SK-N-SH (cell line): ENCODE measurements around the gene GOLT1A. TPM values are rescaled to one million over a fixed set of nuclear protein-coding genes. Genes with fewer than 3 reads are reported as not detected.

Experiments used
- CTCF ChIA-PET: fragments of 300-600, 350-600 bp; formaldehyde crosslinking; extraction: SDS; loops from one replicate; lab custom pipeline; 2021; lab: Yijun Ruan, JAX
- POLR2A ChIA-PET: fragments of 350-600 bp; sonication (Branson Sonifier 250); formaldehyde crosslinking; extraction: SDS; loops from one replicate; lab custom pipeline; 2020; ENCODE audit warnings: antibody characterized with exemption, inconsistent platforms; lab: Yijun Ruan, JAX
- DNase-seq: peaks from one replicate; pipeline ENCODE4 v3.0.0; 2012
- H2AFZ ChIP-seq: fragments of 200-600 bp; sonication (generic); 2 replicates; pipeline ENCODE4 v1.8.1; 2016; ENCODE audit warnings: antibody characterized with exemption, mild to moderate bottlenecking, low read depth
- H3F3A ChIP-seq: fragments of 200-600 bp; sonication (generic); replicated peaks from 2 replicates; pipeline ENCODE3; 2016; ENCODE audit warnings: antibody characterized with exemption, mild to moderate bottlenecking; ENCODE audit not compliant: insufficient read depth
- H3K27ac ChIP-seq, 2 experiments: fragments of 200-500 bp in 1 of 2; fragments of 200-600 bp in 1 of 2; sonication (Bioruptor generic) in 1 of 2; sonication (generic), shearing (Covaris generic) in 1 of 2; 2 replicates each; pipeline versions ENCODE4 v1.5.1 to v1.6.1; 2014 to 2016; ENCODE audit warnings: low read depth in 2 of 2, inconsistent platforms in 1 of 2, low read length in 1 of 2, mild to moderate bottlenecking in 1 of 2, mixed read lengths in 1 of 2
- H3K27me3 ChIP-seq: fragments of 200-600 bp; sonication (generic), shearing (Covaris generic); 2 replicates; pipeline ENCODE4 v1.6.1; 2016; ENCODE audit warnings: mixed run types; ENCODE audit not compliant: insufficient read depth
- H3K36me3 ChIP-seq, 2 experiments: fragments of 200-500 bp in 1 of 2; fragments of 200-600 bp in 1 of 2; sonication (Bioruptor generic) in 1 of 2; sonication (generic) in 1 of 2; replicated peaks in 1 of 2; 2 replicates each; pipeline versions ENCODE3 to v1.5.1; 2014 to 2016; ENCODE audit warnings: low read length in 1 of 2, mild to moderate bottlenecking in 1 of 2; ENCODE audit not compliant: insufficient read depth in 2 of 2, control insufficient read depth in 1 of 2
- H3K4me1 ChIP-seq, 2 experiments: fragments of 200-500 bp in 1 of 2; fragments of 200-600 bp in 1 of 2; sonication (Bioruptor generic) in 1 of 2; sonication (generic), shearing (Covaris generic) in 1 of 2; 2 replicates each; pipeline versions ENCODE4 v1.5.1 to v1.6.1; 2014 to 2016; ENCODE audit warnings: low read depth in 1 of 2, low read length in 1 of 2, mixed run types in 1 of 2; ENCODE audit not compliant: insufficient read depth in 2 of 2, control insufficient read depth in 1 of 2
- H3K4me2 ChIP-seq: fragments of 200-600 bp; sonication (generic), shearing (Covaris generic); 2 replicates; pipeline ENCODE4 v1.6.1; 2017; ENCODE audit warnings: mixed run types
- H3K4me3 ChIP-seq, 2 experiments: fragments of 200-500 bp in 1 of 2; fragments of 200-600 bp in 1 of 2; sonication (Bioruptor generic) in 1 of 2; sonication (generic), shearing (Covaris generic) in 1 of 2; 2 replicates each; pipeline versions ENCODE4 v1.5.1 to v1.8.1; 2014 to 2016; ENCODE audit warnings: low read depth in 2 of 2, inconsistent platforms in 1 of 2, low read length in 1 of 2, mild to moderate bottlenecking in 1 of 2, mixed read lengths in 1 of 2, moderate library complexity in 1 of 2
- H3K79me2 ChIP-seq: fragments of 200-600 bp; sonication (generic); 2 replicates; pipeline ENCODE4 v1.8.1; 2017; ENCODE audit warnings: mild to moderate bottlenecking; ENCODE audit not compliant: insufficient read depth
- H3K9ac ChIP-seq: fragments of 200-600 bp; sonication (generic); 2 replicates; pipeline ENCODE4 v1.6.1; 2017; ENCODE audit warnings: mixed run types
- H3K9me2 ChIP-seq: fragments of 200-600 bp; sonication (generic); 2 replicates; pipeline ENCODE4 v1.6.1; 2017; ENCODE audit warnings: mixed run types
- H3K9me3 ChIP-seq: fragments of 200-600 bp; sonication (generic); 2 replicates; pipeline ENCODE4 v1.6.1; 2017; ENCODE audit warnings: mixed run types, mild to moderate bottlenecking, moderate library complexity
- H4K20me1 ChIP-seq: fragments of 200-600 bp; sonication (generic); 2 replicates; pipeline ENCODE4 v1.6.1; 2017; ENCODE audit warnings: mild to moderate bottlenecking, mixed run types; ENCODE audit not compliant: insufficient read depth
- CHD2 ChIP-seq: fragments of 150-350 bp; IDR thresholded peaks from 2 replicates; pipeline ENCODE4 v1.6.1; 2018; ENCODE audit warnings: low read length; ENCODE audit not compliant: partially characterized antibody
- CTCF ChIP-seq: fragments of 200-600 bp; sonication (generic); IDR thresholded peaks from 2 replicates; pipeline ENCODE4 v1.6.1; 2017; ENCODE audit warnings: antibody characterized with exemption, mild to moderate bottlenecking, moderate library complexity
- ELF1 ChIP-seq: IDR thresholded peaks from 2 replicates; pipeline ENCODE4 v1.4.0; 2012
- EP300 ChIP-seq, 2 experiments: IDR thresholded peaks; 2 replicates each; pipeline versions ENCODE4 v1.4.0 to v1.6.1; 2012; ENCODE audit warnings: borderline replicate concordance in 1 of 2, low read depth in 1 of 2, low read length in 1 of 2
- FOXJ3 ChIP-seq: sonication (generic); formaldehyde crosslinking; IDR thresholded peaks from 2 replicates; pipeline ENCODE4 v1.5.1; 2020; ENCODE audit warnings: mild to moderate bottlenecking, missing genetic modification reagents
- MEF2A ChIP-seq: IDR thresholded peaks from 2 replicates; pipeline ENCODE4 v1.4.0; 2012; ENCODE audit warnings: low read depth, borderline replicate concordance
- NFIC ChIP-seq: IDR thresholded peaks from 2 replicates; pipeline ENCODE4 v1.4.0; 2012; ENCODE audit warnings: borderline replicate concordance
- POLR2AphosphoS5 ChIP-seq: IDR thresholded peaks from 2 replicates; pipeline ENCODE4 v1.6.1; 2012; ENCODE audit warnings: low read depth, low read length
- RCOR1 ChIP-seq: fragments of 150-350 bp; IDR thresholded peaks from 2 replicates; pipeline ENCODE4 v1.6.1; 2017; ENCODE audit warnings: antibody characterized with exemption, low read length
- RFX5 ChIP-seq: IDR thresholded peaks from 2 replicates; pipeline ENCODE4 v1.6.1; 2012; ENCODE audit warnings: mild to moderate bottlenecking, improper control_type of control experiment, low read length
- RXRA ChIP-seq: IDR thresholded peaks from 2 replicates; pipeline ENCODE4 v1.4.0; 2012; ENCODE audit warnings: low read depth, mild to moderate bottlenecking, borderline replicate concordance
- SIN3A ChIP-seq: IDR thresholded peaks from 2 replicates; pipeline ENCODE4 v1.6.1; 2012; ENCODE audit warnings: low read depth, mild to moderate bottlenecking, low read length, moderate library complexity, borderline replicate concordance
- SMC3 ChIP-seq: IDR thresholded peaks from 2 replicates; pipeline ENCODE4 v1.6.1; 2012; ENCODE audit warnings: low read depth, low read length, improper control_type of control experiment
- TAF1 ChIP-seq: IDR thresholded peaks from 2 replicates; pipeline ENCODE4 v1.6.1; 2012; ENCODE audit warnings: low read depth, mild to moderate bottlenecking, low read length, moderate library complexity, borderline replicate concordance
- USF2 ChIP-seq: fragments of 150-350 bp; IDR thresholded peaks from 2 replicates; pipeline ENCODE4 v1.6.1; 2017; ENCODE audit warnings: antibody characterized with exemption, low read length, low read depth, borderline replicate concordance
- YY1 ChIP-seq: IDR thresholded peaks from 2 replicates; pipeline ENCODE4 v1.4.0; 2012; ENCODE audit warnings: low read depth, mild to moderate bottlenecking
- WGBS: methylation state at CpG from one replicate; pipeline ENCODE4 v1.1.6; 2017; ENCODE audit warnings: low lambda C conversion rate; 5-methylcytosine and 5-hydroxymethylcytosine counted together
- polyA plus RNA-seq, 3 experiments: library from polyadenylated mRNA; depleted of rRNA; stranded (reverse); fragments of >200 nt; gene quantifications; 2 replicates each; pipeline ENCODE4 v1.2.3, GENCODE V29; 2012

GOLT1A gene
- polyA plus RNA-seq, 1 of the 3 experiments (the other 2 are of a cell fraction) = not detected

GRCh38 chr1:204177133-204177532, 36.7 kb downstream of the GOLT1A start:
- H2AFZ ChIP-seq = no peak overlapping the region
- CTCF ChIA-PET = interaction anchor here (0.9 to 5.5 kb wide), 4 partner anchors 14 to 234 kb away, joined by 4 to 33 read pairs (median 4); no protein-coding TSS in a partner anchor

GRCh38 chr1:204176049-204176448, 37.7 kb downstream of the GOLT1A start:
- H3K36me3 ChIP-seq = no peaks in the 10 kb centered on the region
- H4K20me1 ChIP-seq = no peaks in the 10 kb centered on the region
- H3K9me3 ChIP-seq = no peaks in the 10 kb centered on the region
- no peak overlapping the region for H2AFZ ChIP-seq
- no peaks in the 10 kb centered on the region for H3K9me2 ChIP-seq
- no peaks in the 10 kb centered on the region for H3K79me2 ChIP-seq
- no peak overlapping the region for H3K9ac ChIP-seq
- H3F3A ChIP-seq = no peaks in the 10 kb centered on the region
- CTCF ChIA-PET = interaction anchor here (0.7 to 20.5 kb wide), 7 partner anchors 13 to 235 kb away, joined by 3 to 302 read pairs (median 4); partner anchors contain the start of genes GOLT1A and PLEKHA6
- no peak for TF ChIP-seq SMC3
- TF ChIP-seq USF2 = no peak
- TF ChIP-seq RCOR1 = no peak
- no peak for TF ChIP-seq RFX5
- no peak for TF ChIP-seq TAF1
- TF ChIP-seq FOXJ3 (CRISPR knock-in tag) = no peak
- no peak for TF ChIP-seq NFIC
- no peak for TF ChIP-seq MEF2A
- TF ChIP-seq CTCF = no peak
- no peak for TF ChIP-seq YY1
- no peak for TF ChIP-seq CHD2
- TF ChIP-seq POLR2AphosphoS5 = no peak
- TF ChIP-seq EP300 (IDR thresholded peaks at IDR 0.05; ENCODE audit: borderline replicate concordance in 1 of 2, low read depth in 1 of 2, low read length in 1 of 2) = no peak
- no peak for TF ChIP-seq SIN3A
- no peak for TF ChIP-seq RXRA
- TF ChIP-seq, all 33 proteins: peak for 0
- WGBS = 41% methylated on average over 5 of the region's 5 CpGs
- DNase-seq = no peak
- POLR2A ChIA-PET = no interaction called here
- H3K27me3 ChIP-seq = no peaks in the 10 kb centered on the region; the same call in 1 of the 2 replicates
- H3K4me3 ChIP-seq = no peak overlapping the region
- 0 out of 4 replicates have a peak, but pooled peaks cover 0 to 3% of the 10 kb centered on the region in 2 experiments for H3K4me1 ChIP-seq
- H3K27ac ChIP-seq = no peak overlapping the region
- no peak overlapping the region for H3K4me2 ChIP-seq

More at GRCh38 chr1:204177133-204177532, 36.7 kb downstream of the GOLT1A start:
- no peak for DNase-seq
- Histone ChIP-seq H3K9me3 (no peaks in the 10 kb centered on the region), H3K9ac (no peak overlapping the region), H3K4me2 (no peak overlapping the region), H3K79me2 (no peaks in the 10 kb centered on the region), H3K4me3 (no peak overlapping the region), H4K20me1 (no peaks in the 10 kb centered on the region), H3K27me3 (no peaks in the 10 kb centered on the region; the same call in 1 of the 2 replicates), H3K4me1 (0 out of 4 replicates have a peak, but pooled peaks cover 0 to 3% of the 10 kb centered on the region in 2 experiments), H3K27ac (no peak overlapping the region), H3K9me2 (no peaks in the 10 kb centered on the region), H3F3A (no peaks in the 10 kb centered on the region), H3K36me3 (no peaks in the 10 kb centered on the region)
- POLR2A ChIA-PET = no interaction called here
- WGBS = 33% methylated on average over 4 of the region's 4 CpGs
- TF ChIP-seq CTCF = no peak
- no peak for TF ChIP-seq ELF1
